ENCODE results near the gene DDIAS. TPM values are rescaled to one million over a fixed set of nuclear protein-coding genes. Genes with fewer than 3 reads are reported as not detected.

DDIAS gene
- total RNA-seq, 2 donors from 2014 or later, result 14.4 to 24.1 TPM

- no peaks in the 10 kb centered on the region for H3K4me1 Mint-ChIP-seq
- H3K27me3 Mint-ChIP-seq (ENCODE audit: insufficient read depth), result no peaks in the 10 kb centered on the region
- H3K36me3 Mint-ChIP-seq (ENCODE audit: low read depth), result peaks cover 20% of the 10 kb centered on the region
- no peaks in the 10 kb centered on the region for H3K4me1 ChIP-seq (ENCODE audit: control insufficient read depth, insufficient read depth, low read length)
- TF ChIP-seq, protein P1, sequence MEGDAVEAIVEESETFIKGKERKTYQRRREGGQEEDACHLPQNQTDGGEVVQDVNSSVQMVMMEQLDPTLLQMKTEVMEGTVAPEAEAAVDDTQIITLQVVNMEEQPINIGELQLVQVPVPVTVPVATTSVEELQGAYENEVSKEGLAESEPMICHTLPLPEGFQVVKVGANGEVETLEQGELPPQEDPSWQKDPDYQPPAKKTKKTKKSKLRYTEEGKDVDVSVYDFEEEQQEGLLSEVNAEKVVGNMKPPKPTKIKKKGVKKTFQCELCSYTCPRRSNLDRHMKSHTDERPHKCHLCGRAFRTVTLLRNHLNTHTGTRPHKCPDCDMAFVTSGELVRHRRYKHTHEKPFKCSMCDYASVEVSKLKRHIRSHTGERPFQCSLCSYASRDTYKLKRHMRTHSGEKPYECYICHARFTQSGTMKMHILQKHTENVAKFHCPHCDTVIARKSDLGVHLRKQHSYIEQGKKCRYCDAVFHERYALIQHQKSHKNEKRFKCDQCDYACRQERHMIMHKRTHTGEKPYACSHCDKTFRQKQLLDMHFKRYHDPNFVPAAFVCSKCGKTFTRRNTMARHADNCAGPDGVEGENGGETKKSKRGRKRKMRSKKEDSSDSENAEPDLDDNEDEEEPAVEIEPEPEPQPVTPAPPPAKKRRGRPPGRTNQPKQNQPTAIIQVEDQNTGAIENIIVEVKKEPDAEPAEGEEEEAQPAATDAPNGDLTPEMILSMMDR (conservative IDR thresholded peaks at IDR 0.05), result no peak
- no peak overlapping the region for H3K4me3 Mint-ChIP-seq
- DNase-seq, result no peak
- no peaks in the 10 kb centered on the region for H3K27me3 ChIP-seq (ENCODE audit: control insufficient read depth, insufficient read depth, low read length, poor library complexity, severe bottlenecking)
- H3K27ac Mint-ChIP-seq, result no peak overlapping the region
- H3K4me3 ChIP-seq (ENCODE audit: low read length), result no peak overlapping the region
- H3K27ac ChIP-seq (ENCODE audit: low read depth, low read length), result no peak overlapping the region
- no peaks in the 10 kb centered on the region for H3K9me3 Mint-ChIP-seq
- H3K9ac ChIP-seq (ENCODE audit: extremely low read depth, low read length, poor library complexity, severe bottlenecking), result no peak overlapping the region
- no peaks in the 10 kb centered on the region for H3K36me3 ChIP-seq (ENCODE audit: control insufficient read depth, insufficient read depth, low read length)
- H3K9me3 ChIP-seq (ENCODE audit: control insufficient read depth, low read length), result no peaks in the 10 kb centered on the region
Measured at GRCh38 chr11:82980292-82980691, 78.8 kb downstream of the DDIAS start.

DNA sequence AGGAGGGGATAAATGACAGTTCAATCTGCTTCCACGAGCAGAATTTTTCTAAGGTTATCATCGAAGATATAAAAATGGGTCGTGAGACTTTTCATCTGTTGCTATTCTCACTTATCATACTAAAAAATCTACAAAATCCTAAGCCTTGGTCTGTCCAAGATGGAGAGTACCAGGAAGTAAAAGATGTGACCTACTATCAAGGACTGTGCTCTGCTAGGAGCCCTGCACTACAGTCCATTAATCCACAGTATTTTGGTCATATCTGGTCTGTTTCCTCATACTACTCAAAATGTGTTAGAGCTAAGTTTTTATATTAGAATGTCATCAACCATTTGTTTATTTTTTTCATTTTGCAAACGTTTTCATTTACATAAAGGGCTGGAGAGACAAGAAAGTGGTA is 79.4 kb downstream of the DDIAS start:
- no peak overlapping the region for H3K9ac ChIP-seq (ENCODE audit: extremely low read depth, low read length, poor library complexity, severe bottlenecking)
- 80 to 93% methylated on average over 1 to 3 of the region's 4 CpGs for WGBS, 2 experiments (ENCODE audit: insufficient coverage in 1 of 2, insufficient read length in 1 of 2)

GRCh38 chr11:82981852-82982251 is 80.3 kb downstream of the DDIAS start:
- no peak for DNase-seq
- H3K9me3 Mint-ChIP-seq, result no peaks in the 10 kb centered on the region
- TF ChIP-seq, protein P1 (conservative IDR thresholded peaks at IDR 0.05), result no peak
- H3K27me3 Mint-ChIP-seq (ENCODE audit: insufficient read depth), result no peaks in the 10 kb centered on the region
- Histone ChIP-seq H3K9me3 (ENCODE audit: control insufficient read depth, low read length) (no peaks in the 10 kb centered on the region), H3K4me1 (ENCODE audit: control insufficient read depth, insufficient read depth, low read length) (no peaks in the 10 kb centered on the region), H3K4me3 (ENCODE audit: low read length) (no peak overlapping the region), H3K9ac (ENCODE audit: extremely low read depth, low read length, poor library complexity, severe bottlenecking) (no peak overlapping the region), H3K36me3 (ENCODE audit: control insufficient read depth, insufficient read depth, low read length) (no peaks in the 10 kb centered on the region), H3K27ac (ENCODE audit: low read depth, low read length) (no peak overlapping the region), H3K27me3 (ENCODE audit: control insufficient read depth, insufficient read depth, low read length, poor library complexity, severe bottlenecking) (no peaks in the 10 kb centered on the region)
- H3K27ac Mint-ChIP-seq, result no peak overlapping the region
- no peaks in the 10 kb centered on the region for H3K4me1 Mint-ChIP-seq
- no peak overlapping the region for H3K4me3 Mint-ChIP-seq
- peaks cover 20% of the 10 kb centered on the region for H3K36me3 Mint-ChIP-seq (ENCODE audit: low read depth)
- 94 to 99% methylated on average over 6 of the region's 6 CpGs for WGBS, 2 experiments (ENCODE audit: insufficient coverage in 1 of 2, insufficient read length in 1 of 2)

More for the DNA sequence above, 79.4 kb downstream of the DDIAS start:
- H3K27me3 Mint-ChIP-seq (ENCODE audit: insufficient read depth), result no peaks in the 10 kb centered on the region
- TF ChIP-seq, protein P1 (conservative IDR thresholded peaks at IDR 0.05), result no peak
- no peaks in the 10 kb centered on the region for H3K4me1 Mint-ChIP-seq
- no peaks in the 10 kb centered on the region for H3K36me3 ChIP-seq (ENCODE audit: control insufficient read depth, insufficient read depth, low read length)
- peaks cover 20% of the 10 kb centered on the region for H3K36me3 Mint-ChIP-seq (ENCODE audit: low read depth)
- no peak overlapping the region for H3K27ac ChIP-seq (ENCODE audit: low read depth, low read length)
- no peaks in the 10 kb centered on the region for H3K4me1 ChIP-seq (ENCODE audit: control insufficient read depth, insufficient read depth, low read length)
- no peak overlapping the region for H3K4me3 Mint-ChIP-seq
- H3K9me3 ChIP-seq (ENCODE audit: control insufficient read depth, low read length), result no peaks in the 10 kb centered on the region
- no peaks in the 10 kb centered on the region for H3K9me3 Mint-ChIP-seq
- H3K27me3 ChIP-seq (ENCODE audit: control insufficient read depth, insufficient read depth, low read length, poor library complexity, severe bottlenecking), result no peaks in the 10 kb centered on the region
- H3K4me3 ChIP-seq (ENCODE audit: low read length), result no peak overlapping the region
- H3K27ac Mint-ChIP-seq, result no peak overlapping the region
- DNase-seq, result no peak

Other genes starting within 250 kb of the DDIAS start
- gene FAM181B, start 167.9 kb upstream of the DDIAS start, total RNA-seq, result 1 to 10 TPM; 1.5 to 4.7 TPM
- gene PRCP, start 1.3 kb upstream of the DDIAS start, total RNA-seq, result 100 to 1,000 TPM in 1 of 2 donors, 10 to 100 TPM in 1; 76.8 to 107 TPM
- 10 to 100 TPM in 1 of 2 donors, 1 to 10 TPM in 1; 8.4 to 15.8 TPM for gene RAB30, start 170.2 kb downstream of the DDIAS start, total RNA-seq